NB4 (cell line): ENCODE data around the gene SIL1.

Experiments used
- MAX ChIP-seq: IDR thresholded peaks from 2 replicates; pipeline ENCODE4 v1.6.1; 2011; ENCODE audit warnings: low read depth, low read length
- MYC ChIP-seq: IDR thresholded peaks from 2 replicates; pipeline ENCODE4 v1.6.1; 2011; ENCODE audit warnings: low read depth, low read length
- POLR2A ChIP-seq: IDR thresholded peaks from 2 replicates; pipeline ENCODE4 v1.6.1; 2011; ENCODE audit warnings: mild to moderate bottlenecking; ENCODE audit not compliant: insufficient read length; ENCODE audit errors: extremely low read depth
- TF ChIP-seq, protein P1 (sequence below): IDR thresholded peaks from one replicate; pipeline ENCODE4 v1.5.1; 2012; ENCODE audit warnings: low read depth, low read length

DNA sequence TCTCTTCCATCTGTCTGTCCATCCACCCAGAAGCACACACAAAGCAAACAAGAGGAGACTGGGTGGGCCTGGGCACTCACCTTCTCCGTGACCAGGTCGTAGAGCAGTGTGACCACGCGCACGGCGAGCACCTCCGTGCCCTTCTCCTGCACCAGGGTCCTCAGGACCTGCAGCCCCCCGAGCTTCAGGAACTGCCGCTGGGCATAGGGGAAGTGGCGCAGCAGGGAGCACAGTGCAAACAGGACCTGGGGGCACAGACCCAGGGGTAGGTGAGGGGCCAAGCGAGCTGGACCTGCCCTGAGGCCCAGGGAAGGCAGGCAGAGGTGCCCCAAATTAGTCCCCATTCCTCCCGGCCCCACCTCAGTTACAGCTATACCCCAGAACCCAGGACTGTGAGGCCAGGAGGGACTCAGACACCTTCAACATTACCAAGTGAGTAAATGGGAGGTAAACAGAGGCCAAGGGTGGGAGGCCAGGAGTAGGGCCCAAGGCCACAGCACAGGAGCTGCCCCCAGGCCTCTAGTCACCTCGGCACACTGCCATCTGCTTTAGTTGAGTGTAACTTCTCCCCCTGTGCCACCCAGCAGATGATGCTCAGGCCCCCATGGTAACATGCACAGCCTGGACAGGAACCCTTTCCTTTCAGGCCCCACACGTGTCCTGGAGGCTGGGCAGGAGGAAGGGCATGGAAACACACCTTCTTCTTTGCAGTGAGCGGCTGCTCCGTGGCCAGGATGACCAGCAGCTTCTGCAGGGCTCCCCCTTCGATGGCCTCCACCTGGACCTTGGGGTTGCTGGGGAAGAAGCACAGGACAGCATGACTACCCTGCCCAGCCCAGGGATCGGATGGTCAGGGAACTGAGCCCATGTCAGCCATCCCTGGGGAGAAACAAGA lies 246.8 kb downstream of the SIL1 start:
- TF ChIP-seq, protein P1, sequence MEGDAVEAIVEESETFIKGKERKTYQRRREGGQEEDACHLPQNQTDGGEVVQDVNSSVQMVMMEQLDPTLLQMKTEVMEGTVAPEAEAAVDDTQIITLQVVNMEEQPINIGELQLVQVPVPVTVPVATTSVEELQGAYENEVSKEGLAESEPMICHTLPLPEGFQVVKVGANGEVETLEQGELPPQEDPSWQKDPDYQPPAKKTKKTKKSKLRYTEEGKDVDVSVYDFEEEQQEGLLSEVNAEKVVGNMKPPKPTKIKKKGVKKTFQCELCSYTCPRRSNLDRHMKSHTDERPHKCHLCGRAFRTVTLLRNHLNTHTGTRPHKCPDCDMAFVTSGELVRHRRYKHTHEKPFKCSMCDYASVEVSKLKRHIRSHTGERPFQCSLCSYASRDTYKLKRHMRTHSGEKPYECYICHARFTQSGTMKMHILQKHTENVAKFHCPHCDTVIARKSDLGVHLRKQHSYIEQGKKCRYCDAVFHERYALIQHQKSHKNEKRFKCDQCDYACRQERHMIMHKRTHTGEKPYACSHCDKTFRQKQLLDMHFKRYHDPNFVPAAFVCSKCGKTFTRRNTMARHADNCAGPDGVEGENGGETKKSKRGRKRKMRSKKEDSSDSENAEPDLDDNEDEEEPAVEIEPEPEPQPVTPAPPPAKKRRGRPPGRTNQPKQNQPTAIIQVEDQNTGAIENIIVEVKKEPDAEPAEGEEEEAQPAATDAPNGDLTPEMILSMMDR = no peak
- TF ChIP-seq POLR2A (no peak), MAX (no peak), MYC (no peak)
